Measurements from ENCODE around the gene SLC39A3.

The SLC39A3 gene

GRCh38 chr19:2739602-2740313 is at the start of gene SLC39A3:
Gene SLC39A3, minus strand, starts transcription at chr19:2740017. Its CDS starts 2,760 bp downstream, at chr19:2737257.
- TF ChIP-seq CTCF (conservative IDR thresholded peaks at IDR 0.05; ENCODE audit: low read depth, low read length), result peak; percentile 19
- H3K4me3 ChIP-seq (ENCODE audit: low read length), result peak within 1 kb of the TSS; percentile 88
- DNase-seq (ENCODE audit: low read depth), result peak; percentile 94

- TF ChIP-seq CTCF (conservative IDR thresholded peaks at IDR 0.05; ENCODE audit: low read depth, low read length), result no peak
- no peak overlapping the region for H3K4me3 ChIP-seq (ENCODE audit: low read length)
- no peak for DNase-seq (ENCODE audit: low read depth)
Observed at GRCh38 chr19:2788237-2788636, 48.4 kb upstream of the SLC39A3 start.

GRCh38 chr19:2787115-2787514 is 47.3 kb upstream of the SLC39A3 start:
- TF ChIP-seq CTCF (conservative IDR thresholded peaks at IDR 0.05; ENCODE audit: low read depth, low read length), result no peak
- H3K4me3 ChIP-seq (ENCODE audit: low read length), result peak overlapping the region; percentile 16
- DNase-seq (ENCODE audit: low read depth), result no peak

GRCh38 chr19:2785244-2785997 is 45.6 kb upstream of the SLC39A3 start, which contains the start of gene THOP1:
Gene THOP1, plus strand, starts transcription at chr19:2785503. Its CDS starts 160 bp downstream, at chr19:2785663.
- TF ChIP-seq CTCF (conservative IDR thresholded peaks at IDR 0.05; ENCODE audit: low read depth, low read length), result no peak
- peak; percentile 95 for DNase-seq (ENCODE audit: low read depth)
- peak within 1 kb of the TSS; percentile 68 for H3K4me3 ChIP-seq (ENCODE audit: low read length)

GRCh38 chr19:2783781-2784145 is 43.9 kb upstream of the SLC39A3 start:
- TF ChIP-seq CTCF (conservative IDR thresholded peaks at IDR 0.05; ENCODE audit: low read depth, low read length), result no peak
- peak overlapping the region; percentile 35 for H3K4me3 ChIP-seq (ENCODE audit: low read length)
- DNase-seq (ENCODE audit: low read depth), result no peak

- H3K4me3 ChIP-seq (ENCODE audit: low read length), result peak within 1 kb of the TSS; percentile 99
- TF ChIP-seq CTCF (conservative IDR thresholded peaks at IDR 0.05; ENCODE audit: low read depth, low read length), result peak; percentile 45
- DNase-seq (ENCODE audit: low read depth), result peak; percentile 98
Observed at GRCh38 chr19:2782936-2783780, 43.3 kb upstream of the SLC39A3 start, which contains the start of gene SGTA. Gene SGTA, minus strand, starts transcription at chr19:2783273. Its CDS starts 14,205 bp downstream, at chr19:2769068.

Measured in retinal pigment epithelial cell (primary cell).